SU-DHL-6 (cell line): ENCODE measurements around the gene RNF223.
"Not testable (repeated sequence)": the region's sequence is repeated elsewhere in the genome, so short reads cannot be mapped to it uniquely, and the experiment has no call there.

Source experiments
- H2AFZ ChIP-seq: fragments of 200-600 bp; sonication (generic); 2 replicates; pipeline ENCODE4 v1.6.1; 2014; ENCODE audit warnings: low read depth, mild to moderate bottlenecking, moderate library complexity, mixed read lengths, antibody characterized with exemption, low read length; ENCODE audit not compliant: severe bottlenecking
- H3F3A ChIP-seq: fragments of 200-600 bp; shearing (Covaris generic); 2 replicates; pipeline ENCODE4 v1.6.0; 2016; ENCODE audit warnings: antibody characterized with exemption, mild to moderate bottlenecking; ENCODE audit not compliant: insufficient read depth
- H3K27ac ChIP-seq: fragments of 200-600 bp; sonication (generic); 2 replicates; pipeline ENCODE4 v1.5.1; 2016; ENCODE audit warnings: low read depth, mild to moderate bottlenecking, low read length, moderate library complexity, mixed read lengths
- H3K27me3 ChIP-seq: fragments of 200-600 bp; sonication (generic), shearing (Covaris generic); 2 replicates; pipeline ENCODE4 v1.6.0; 2014; ENCODE audit warnings: mild to moderate bottlenecking, low read length
- H3K36me3 ChIP-seq: fragments of 200-600 bp; sonication (generic); 2 replicates; pipeline ENCODE4 v1.6.1; 2014; ENCODE audit warnings: mild to moderate bottlenecking, low read length, mixed read lengths
- H3K4me2 ChIP-seq: fragments of 300-600, 200-600 bp; shearing (Covaris generic), sonication (generic); 2 replicates; pipeline ENCODE4 v1.6.0; 2014; ENCODE audit warnings: low read length, low read depth, mild to moderate bottlenecking; ENCODE audit not compliant: poor library complexity, severe bottlenecking
- H3K4me3 ChIP-seq: fragments of 200-600 bp; sonication (generic); 2 replicates; pipeline ENCODE4 v1.5.1; 2014; ENCODE audit warnings: antibody characterized with exemption, low read length, mild to moderate bottlenecking, mixed read lengths; ENCODE audit not compliant: insufficient read depth, poor library complexity, severe bottlenecking
- H3K79me2 ChIP-seq: fragments of 200-600 bp; sonication (generic); 2 replicates; pipeline ENCODE4 v1.6.1; 2014; ENCODE audit warnings: mild to moderate bottlenecking, low read length, moderate library complexity; ENCODE audit not compliant: insufficient read depth
- H3K9ac ChIP-seq: fragments of 200-600 bp; sonication (generic); 2 replicates; pipeline ENCODE4 v1.7.0; 2014; ENCODE audit warnings: mild to moderate bottlenecking, low read length
- H3K9me2 ChIP-seq: fragments of 200-600 bp; sonication (generic); replicated peaks from 2 replicates; pipeline ENCODE4 v1.6.1; 2014; ENCODE audit warnings: low read length; ENCODE audit not compliant: insufficient read depth
- H3K9me3 ChIP-seq: fragments of 200-600 bp; sonication (generic); 2 replicates; pipeline ENCODE4 v1.6.1; 2014; ENCODE audit warnings: low read length, mixed read lengths; ENCODE audit not compliant: insufficient read depth
- H4K20me1 ChIP-seq: fragments of 200-600 bp; sonication (generic); 2 replicates; pipeline ENCODE4 v1.6.1; 2014; ENCODE audit warnings: low read depth, mild to moderate bottlenecking, antibody characterized with exemption, low read length, moderate library complexity, mixed read lengths
- CTCF ChIP-seq: fragments of 200-600 bp; sonication (generic); IDR thresholded peaks from one replicate; pipeline ENCODE4 v1.5.1; 2017; ENCODE audit warnings: antibody characterized with exemption, mild to moderate bottlenecking, low read length, moderate library complexity; ENCODE audit not compliant: insufficient read depth, poor library complexity, severe bottlenecking
- EZH2phosphoT487 ChIP-seq: fragments of 200-600 bp; sonication (generic), shearing (Covaris generic); conservative IDR thresholded peaks from 2 replicates; pipeline ENCODE4 v1.6.1; 2018; ENCODE audit warnings: mild to moderate bottlenecking, antibody characterized with exemption, low read length, moderate library complexity, mixed read lengths

RNF223 gene

GRCh38 chr1:1101503-1101902 lies 27.4 kb upstream of the RNF223 start:
- H3K4me3 ChIP-seq, result no peak overlapping the region
- H3K36me3 ChIP-seq, result no peaks in the 10 kb centered on the region
- no peaks in the 10 kb centered on the region for H4K20me1 ChIP-seq
- TF ChIP-seq EZH2phosphoT487, result no peak
- H3K79me2 ChIP-seq, result no peaks in the 10 kb centered on the region
- H2AFZ ChIP-seq, result no peak overlapping the region
- no peaks in the 10 kb centered on the region for H3K9me2 ChIP-seq
- H3K27ac ChIP-seq, result no peak overlapping the region
- H3K27me3 ChIP-seq, result no peaks in the 10 kb centered on the region
- no peak overlapping the region for H3K9ac ChIP-seq
- no peaks in the 10 kb centered on the region for H3F3A ChIP-seq
- no peak overlapping the region for H3K4me2 ChIP-seq
- H3K9me3 ChIP-seq, result peaks cover 4% of the 10 kb centered on the region; the same call in 1 of the 2 replicates

DNA sequence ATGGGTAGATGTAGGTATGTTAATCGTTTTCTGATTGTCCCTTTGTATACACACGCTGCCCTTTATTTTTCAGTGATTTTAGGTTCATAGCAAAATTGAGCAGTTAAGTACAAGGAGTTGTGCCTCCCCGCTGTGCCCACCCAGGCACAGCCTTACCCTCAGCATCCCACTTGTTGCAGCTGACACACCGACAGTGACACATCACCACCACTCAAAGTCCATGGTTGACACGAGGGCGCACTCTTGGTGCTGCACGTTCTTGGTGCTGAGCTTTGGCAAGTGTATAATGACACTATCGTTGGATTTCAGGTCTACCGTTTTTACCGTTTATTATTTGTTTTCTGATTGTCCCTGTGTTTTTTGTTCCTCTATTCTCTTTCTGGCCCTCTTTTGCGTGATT lies 26.2 kb upstream of the RNF223 start:
- H3K36me3 ChIP-seq, result no peaks in the 10 kb centered on the region
- no peak overlapping the region for H3K4me3 ChIP-seq
- no peaks in the 10 kb centered on the region for H3K9me2 ChIP-seq
- H3K9me3 ChIP-seq, result peaks cover 4% of the 10 kb centered on the region; the same call in 1 of the 2 replicates
- H3K27ac ChIP-seq, result no peak overlapping the region
- H2AFZ ChIP-seq, result no peak overlapping the region
- no peaks in the 10 kb centered on the region for H3K27me3 ChIP-seq
- TF ChIP-seq CTCF, result no peak
- no peak for TF ChIP-seq EZH2phosphoT487
- no peak overlapping the region for H3K9ac ChIP-seq
- H3K4me2 ChIP-seq, result no peak overlapping the region
- no peaks in the 10 kb centered on the region for H3K79me2 ChIP-seq
- H3F3A ChIP-seq, result no peaks in the 10 kb centered on the region
- H4K20me1 ChIP-seq, result no peaks in the 10 kb centered on the region

DNA sequence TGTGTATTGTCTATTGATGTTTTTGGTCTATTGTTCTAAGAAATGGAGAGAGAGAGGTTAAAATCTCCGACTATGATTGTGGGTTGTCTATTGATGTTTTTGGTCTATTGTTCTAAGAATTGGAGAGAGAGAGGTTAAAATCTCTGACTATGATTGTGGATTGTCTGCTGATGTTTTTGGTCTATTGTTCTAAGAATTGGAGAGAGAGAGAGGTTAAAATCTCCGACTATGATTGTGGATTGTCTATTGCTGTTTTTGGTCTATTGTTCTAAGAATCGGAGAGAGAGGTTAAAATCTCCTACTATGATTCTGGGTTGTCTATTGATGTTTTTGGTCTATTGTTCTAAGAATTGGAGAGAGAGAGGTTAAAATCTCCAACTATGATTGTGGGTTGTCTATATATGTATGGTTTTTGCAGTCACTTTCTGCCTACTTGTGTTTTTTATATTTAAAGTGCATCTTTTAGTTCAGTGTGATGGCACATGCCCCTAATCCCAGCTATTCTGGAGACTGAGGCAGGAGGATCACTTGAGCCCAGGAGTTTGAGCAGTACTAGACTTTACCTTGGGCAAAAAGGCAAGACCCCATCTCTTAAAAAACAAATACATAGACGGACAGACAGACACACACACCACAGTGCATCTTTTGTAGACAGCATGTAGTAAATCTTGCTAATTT lies 25.5 kb upstream of the RNF223 start:
- Histone ChIP-seq H3K9me2 (no peaks in the 10 kb centered on the region), H3K4me2 (no peak overlapping the region), H2AFZ (no peak overlapping the region), H3K36me3 (no peaks in the 10 kb centered on the region), H3K9ac (no peak overlapping the region), H3K27me3 (no peaks in the 10 kb centered on the region), H4K20me1 (no peaks in the 10 kb centered on the region), H3K9me3 (peaks cover 4% of the 10 kb centered on the region; the same call in 1 of the 2 replicates), H3K4me3 (no peak overlapping the region), H3K79me2 (no peaks in the 10 kb centered on the region), H3F3A (no peaks in the 10 kb centered on the region), H3K27ac (no peak overlapping the region)
- no peak for TF ChIP-seq EZH2phosphoT487
- TF ChIP-seq CTCF, result no peak

- no peaks in the 10 kb centered on the region for H3K36me3 ChIP-seq
- no peak overlapping the region for H3K4me2 ChIP-seq
- no peak overlapping the region for H3K9ac ChIP-seq
- no peaks in the 10 kb centered on the region for H4K20me1 ChIP-seq
- no peaks in the 10 kb centered on the region for H3K27me3 ChIP-seq
- no peak overlapping the region for H3K4me3 ChIP-seq
- H3K27ac ChIP-seq, result no peak overlapping the region
- no peaks in the 10 kb centered on the region for H3K79me2 ChIP-seq
- H2AFZ ChIP-seq, result no peak overlapping the region
- H3F3A ChIP-seq, result no peaks in the 10 kb centered on the region
- no peak for TF ChIP-seq CTCF
- no peak for TF ChIP-seq EZH2phosphoT487
- H3K9me3 ChIP-seq, result peaks cover 4% of the 10 kb centered on the region; the same call in 1 of the 2 replicates
- H3K9me2 ChIP-seq, result no peaks in the 10 kb centered on the region
Observed at GRCh38 chr1:1098681-1099421, 24.7 kb upstream of the RNF223 start.

DNA sequence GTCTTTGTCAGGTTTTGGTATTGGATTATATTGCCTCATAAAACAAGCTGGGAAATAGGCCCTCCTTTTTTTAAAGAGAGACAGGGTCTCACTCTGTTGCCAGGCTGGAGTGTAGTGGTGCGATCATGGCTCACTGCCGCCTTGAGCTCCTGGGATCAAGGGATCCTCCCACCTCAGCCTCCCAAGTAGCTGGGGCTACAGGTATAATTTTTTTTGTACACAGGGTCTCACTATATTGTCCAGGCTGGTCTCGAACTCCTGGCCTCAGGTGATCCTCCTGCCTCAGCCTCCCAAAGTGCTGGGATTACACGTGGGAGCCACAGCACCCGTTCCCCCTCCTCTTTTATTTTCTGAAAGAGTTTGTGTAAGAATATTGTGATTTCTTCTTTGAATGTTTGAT lies 22.0 kb upstream of the RNF223 start:
- H3K79me2 ChIP-seq, H3K27ac ChIP-seq, H3K9ac ChIP-seq: not testable (repeated sequence)

More for the DNA sequence above, 22.0 kb upstream of the RNF223 start:
- not testable (repeated sequence) for H4K20me1 ChIP-seq, H3K36me3 ChIP-seq, H3K9me3 ChIP-seq, H3K4me2 ChIP-seq, H3K27me3 ChIP-seq, H3F3A ChIP-seq, H3K9me2 ChIP-seq, H3K4me3 ChIP-seq, H2AFZ ChIP-seq
